HepG2 (cell line): Measurements from ENCODE around the gene LRATD1. TPM values are rescaled to one million over a fixed set of nuclear protein-coding genes. Genes with fewer than 3 reads are reported as not detected.

ENCODE experiments used
- ATAC-seq: fragments of 200-7000 bp; cut with Tn5 transposase; 3 replicates; pipeline ENCODE4 v1.9.1; 2020; ENCODE audit warnings: mild to moderate bottlenecking, moderate library complexity
- BruUV-seq: library from RNA; stranded (reverse); fragments of 400-500 nt; replicated peaks from 2 replicates; lab custom pipeline; 2021; lab: Mats Ljungman, UMichigan
- CTCF ChIA-PET: fragments of 300-600 bp; formaldehyde crosslinking; extraction: SDS; loops from one replicate; lab custom pipeline; 2021; ENCODE audit warnings: low total read pairs, inconsistent platforms, low intra/inter-chr PET ratio; lab: Yijun Ruan, JAX
- POLR2A ChIA-PET: fragments of 350-600 bp; sonication (Branson Sonifier 250); formaldehyde crosslinking; loops from one replicate; lab custom pipeline; 2020; ENCODE audit warnings: antibody characterized with exemption, inconsistent platforms; lab: Yijun Ruan, JAX
- DNase-seq: peaks from one replicate; pipeline ENCODE4 v3.0.0-alpha.2; 2015; ENCODE audit warnings: low spot score
- FAIRE-seq: peaks from 3 replicates; lab custom pipeline; 2011; peaks lifted over from hg19 to GRCh38; lab: Jason Lieb, UNC
- H2AFZ ChIP-seq: one replicate; pipeline ENCODE4 v1.6.1; 2011; ENCODE audit warnings: low read length, inconsistent platforms
- H3K27ac ChIP-seq: fragments of 300-600 bp; 3 replicates; pipeline ENCODE4 v1.8.0; 2011; ENCODE audit warnings: mixed run types, mild to moderate bottlenecking, mixed read lengths, low read length, inconsistent platforms; ENCODE audit not compliant: insufficient read depth; ENCODE audit errors: extremely low read length
- H3K27me3 ChIP-seq, 2 experiments: fragments of 200-600 bp in 1 of 2; 2 replicates in 1 of 2; 3 replicates in 1 of 2; pipeline versions ENCODE4 v1.6.0 to v1.8.0; 2011; ENCODE audit warnings: low read length in 2 of 2, mild to moderate bottlenecking in 2 of 2, moderate library complexity in 2 of 2, inconsistent platforms in 1 of 2; ENCODE audit not compliant: insufficient read depth in 2 of 2, control insufficient read depth in 1 of 2
- H3K36me3 ChIP-seq, 2 experiments: fragments of 200-600 bp in 1 of 2; replicated peaks in 1 of 2; 2 replicates in 1 of 2; 3 replicates in 1 of 2; pipeline versions ENCODE4 v1.5.1 to v1.8.0; 2011; ENCODE audit warnings: low read length in 2 of 2, inconsistent platforms in 1 of 2; ENCODE audit not compliant: insufficient read depth in 2 of 2, control insufficient read depth in 1 of 2
- H3K4me1 ChIP-seq: 2 replicates; pipeline ENCODE4 v1.5.1; 2012; ENCODE audit warnings: low read length, inconsistent platforms; ENCODE audit not compliant: insufficient read depth
- H3K4me2 ChIP-seq: 2 replicates; pipeline ENCODE4 v1.6.0; 2011; ENCODE audit warnings: low read depth, low read length, inconsistent platforms
- H3K4me3 ChIP-seq, 3 experiments: fragments of 200-600 bp in 1 of 3; sonication (generic), shearing (Covaris generic) in 1 of 3; replicated peaks in 1 of 3; 2 replicates each; pipeline ENCODE4 v1.5.1; 2011 to 2016; ENCODE audit warnings: low read length in 3 of 3, inconsistent platforms in 2 of 3, low read depth in 2 of 3, mild to moderate bottlenecking in 2 of 3, control low read depth in 1 of 3, mixed read lengths in 1 of 3; ENCODE audit not compliant: insufficient read depth in 1 of 3
- H3K79me2 ChIP-seq: one replicate; pipeline ENCODE4 v1.6.1; 2011; ENCODE audit warnings: low read length, inconsistent platforms; ENCODE audit not compliant: insufficient read depth
- H3K9ac ChIP-seq: 2 replicates; pipeline ENCODE4 v1.6.0; 2011; ENCODE audit warnings: mild to moderate bottlenecking, low read depth, low read length, inconsistent platforms; ENCODE audit not compliant: insufficient read depth
- H3K9me3 ChIP-seq: 2 replicates; pipeline ENCODE4 v1.5.1; 2012; ENCODE audit warnings: mild to moderate bottlenecking, low read length
- H4K20me1 ChIP-seq: 2 replicates; pipeline ENCODE4 v1.6.0; 2011; ENCODE audit warnings: inconsistent platforms, mild to moderate bottlenecking, low read length, moderate library complexity; ENCODE audit not compliant: insufficient read depth
- BCL6 ChIP-seq: IDR thresholded peaks from 2 replicates; pipeline ENCODE4 v1.6.1; 2016; ENCODE audit warnings: missing genetic modification reagents, missing compliant biosample characterization
- BORCS8-MEF2B ChIP-seq: sonication (generic); formaldehyde crosslinking; IDR thresholded peaks from 2 replicates; pipeline ENCODE4 v1.8.0; 2022; ENCODE audit warnings: mild to moderate bottlenecking, missing genetic modification reagents
- CAMTA2 ChIP-seq: sonication (generic); formaldehyde crosslinking; IDR thresholded peaks from 2 replicates; pipeline ENCODE4 v1.4.0; 2020; ENCODE audit warnings: mild to moderate bottlenecking, missing genetic modification reagents, borderline replicate concordance
- CHD2 ChIP-seq: IDR thresholded peaks from 2 replicates; pipeline ENCODE4 v1.6.1; 2011; ENCODE audit warnings: low read depth, low read length, improper control_type of control experiment
- DNMT3B ChIP-seq: conservative IDR thresholded peaks from 2 replicates; pipeline ENCODE4 v1.6.1; 2016; ENCODE audit warnings: missing biosample characterization, control low read depth
- GLI4 ChIP-seq: sonication (generic); formaldehyde crosslinking; IDR thresholded peaks from 2 replicates; pipeline ENCODE4 v1.5.1; 2020; ENCODE audit warnings: missing genetic modification reagents, mild to moderate bottlenecking, moderate library complexity, borderline replicate concordance
- ISX ChIP-seq: sonication (generic); formaldehyde crosslinking; conservative IDR thresholded peaks from 2 replicates; pipeline ENCODE4 v1.5.0; 2020; ENCODE audit warnings: missing genetic modification reagents
- KLF9 ChIP-seq: IDR thresholded peaks from 2 replicates; pipeline ENCODE4 v1.6.1; 2016; ENCODE audit warnings: low read depth
- LBX2 ChIP-seq: sonication (generic); formaldehyde crosslinking; IDR thresholded peaks from 2 replicates; pipeline ENCODE4 v1.5.0; 2020; ENCODE audit warnings: missing genetic modification reagents, mild to moderate bottlenecking, borderline replicate concordance
- MTA3 ChIP-seq: sonication (generic); formaldehyde crosslinking; IDR thresholded peaks from 2 replicates; pipeline ENCODE4 v1.4.0; 2020; ENCODE audit warnings: missing genetic modification reagents
- NFKBIZ ChIP-seq: IDR thresholded peaks from 2 replicates; pipeline ENCODE4 v1.6.1; 2018; ENCODE audit warnings: missing genetic modification reagents, missing compliant biosample characterization
- NFYC ChIP-seq: IDR thresholded peaks from 2 replicates; pipeline ENCODE4 v1.6.1; 2016; ENCODE audit warnings: missing genetic modification reagents, missing compliant biosample characterization
- PHF8 ChIP-seq: sonication (generic); formaldehyde crosslinking; IDR thresholded peaks from 2 replicates; pipeline ENCODE4 v1.5.0; 2020; ENCODE audit warnings: missing genetic modification reagents
- SRSF4 ChIP-seq: fragments of 200-400 bp; formaldehyde crosslinking; IDR thresholded peaks from one replicate; pipeline ENCODE4 v1.6.1; 2018; ENCODE audit warnings: mild to moderate bottlenecking, low read depth, low read length, moderate library complexity; ENCODE audit not compliant: poor library complexity, severe bottlenecking
- SYNCRIP ChIP-seq: fragments of 200-400 bp; formaldehyde crosslinking; IDR thresholded peaks from 2 replicates; pipeline ENCODE4 v1.6.1; 2018; ENCODE audit warnings: mild to moderate bottlenecking, low read depth, low read length; ENCODE audit not compliant: insufficient read depth
- ZNF331 ChIP-seq: sonication (generic); formaldehyde crosslinking; IDR thresholded peaks from 2 replicates; pipeline ENCODE4 v1.4.0; 2020; ENCODE audit warnings: missing genetic modification reagents
- ZNF484 ChIP-seq: sonication (generic); formaldehyde crosslinking; IDR thresholded peaks from 2 replicates; pipeline ENCODE4 v1.5.1; 2020; ENCODE audit warnings: mild to moderate bottlenecking, low read depth, missing genetic modification reagents, borderline replicate concordance
- ZNF703 ChIP-seq: sonication (generic); formaldehyde crosslinking; IDR thresholded peaks from 2 replicates; pipeline ENCODE4 v1.5.1; 2020; ENCODE audit warnings: missing genetic modification reagents, mild to moderate bottlenecking, moderate library complexity, borderline replicate concordance
- in situ Hi-C: cut with HindIII; loops from 2 replicates; pipeline ENCODE4 v1.10.0; 2017; ENCODE audit warnings: low pct_unique_long_range_greater_than_20kb; ENCODE audit not compliant: extremely low pct_ligation_motif_present
- intact Hi-C: fragments of 100-400 bp; cut with micrococcal nuclease; formaldehyde crosslinking; loops from one replicate; pipeline ENCODE4 v1.10.0; 2022; ENCODE audit not compliant: unreplicated experiment
- polyA plus RNA-seq, 8 experiments: library from polyadenylated mRNA; depleted of rRNA in 3 of 8; stranded (reverse) in 7 of 8; unstranded in 1 of 8; fragments of >200 nt; fragmentation: Illumina TruSeq in 4 of 8; extraction: Trizol in 4 of 8; gene quantifications; 2 replicates each; pipeline versions ENCODE4 v1.2.1 to v1.2.3, GENCODE V29; 2011 to 2016; ENCODE audit warnings: low read depth in 4 of 8, missing spikeins in 1 of 8, mixed read lengths in 1 of 8; ENCODE audit not compliant: insufficient read depth in 1 of 8
- total RNA-seq, 5 experiments: library from RNA; depleted of rRNA; stranded (reverse); fragments of >200 nt; fragmentation: Illumina TruSeq; extraction: Trizol; gene quantifications; 2 replicates each; pipeline ENCODE4 v1.2.3, GENCODE V29; 2016; ENCODE audit warnings: low read depth in 1 of 5
- TF ChIP-seq, protein P1 (sequence below): sonication (generic); formaldehyde crosslinking; IDR thresholded peaks from 2 replicates; pipeline ENCODE4 v1.5.0; 2020; ENCODE audit warnings: mild to moderate bottlenecking, missing genetic modification reagents
- TF ChIP-seq, protein P2 (sequence below): sonication (generic); formaldehyde crosslinking; IDR thresholded peaks from 2 replicates; pipeline ENCODE4 v1.4.0; 2020; ENCODE audit warnings: mild to moderate bottlenecking, missing genetic modification reagents
- TF ChIP-seq, protein P3 (sequence below): sonication (generic); formaldehyde crosslinking; IDR thresholded peaks from 2 replicates; pipeline ENCODE4 v1.5.1; 2020; ENCODE audit warnings: mild to moderate bottlenecking, missing genetic modification reagents, moderate library complexity

LRATD1 gene
- total and polyA plus RNA-seq, 2 of the 13 experiments (the other 11 are each of a cell fraction or from before 2014, with no cell fraction given): 0.07 TPM; not detected in 1

DNA sequence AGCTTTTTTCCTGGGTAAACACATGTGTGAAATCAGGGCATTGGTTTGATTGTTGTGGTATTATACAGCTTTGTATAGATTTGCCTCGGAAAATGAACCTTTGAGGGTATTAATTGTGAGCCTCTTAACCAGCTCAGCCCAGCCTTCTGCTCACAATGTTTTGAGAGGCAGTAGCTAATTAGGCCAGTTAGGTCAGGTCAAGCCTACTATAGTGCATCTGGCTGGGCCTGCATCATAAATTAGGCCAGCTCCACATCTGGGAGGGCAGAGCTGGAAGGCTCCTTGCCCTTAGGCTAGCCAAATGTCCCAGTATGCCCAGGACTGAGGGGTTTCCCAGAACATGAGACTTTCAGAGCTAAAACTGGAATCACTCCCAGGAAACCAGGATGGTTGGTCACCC is 43.0 kb downstream of the LRATD1 start (continued):
- TF ChIP-seq CHD2 (no peak), ZNF331 (CRISPR knock-in tag) (no peak), ISX (CRISPR knock-in tag) (no peak), SYNCRIP (no peak), NFKBIZ (CRISPR knock-in tag) (no peak), CAMTA2 (CRISPR knock-in tag) (no peak), ZNF484 (CRISPR knock-in tag) (no peak), ZNF703 (no peak), BCL6 (CRISPR knock-in tag) (no peak), GLI4 (CRISPR knock-in tag) (no peak), NFYC (CRISPR knock-in tag) (no peak), DNMT3B (CRISPR knock-in tag) (no peak)

- intact Hi-C loops (no loop called here), in situ Hi-C loops (no loop called here)
- FAIRE-seq: no peak
- Histone ChIP-seq H3K36me3 (no peaks in the 10 kb centered on the region), H3K27ac (no peak overlapping the region), H3K4me3 (no peak overlapping the region), H4K20me1 (no peaks in the 10 kb centered on the region), H2AFZ (no peak overlapping the region), H3K9me3 (no peaks in the 10 kb centered on the region), H3K27me3 (no peaks in the 10 kb centered on the region), H3K4me2 (no peak overlapping the region), H3K4me1 (no peaks in the 10 kb centered on the region), H3K9ac (no peak overlapping the region), H3K79me2 (no peaks in the 10 kb centered on the region)
- POLR2A ChIA-PET: no interaction called here
- no peak for DNase-seq
- BruUV-seq: no TSS peak
- ATAC-seq: no peak
- CTCF ChIA-PET: no interaction called here
- TF ChIP-seq KLF9 (CRISPR knock-in tag) (no peak), MTA3 (CRISPR knock-in tag) (no peak), SRSF4 (no peak), BORCS8-MEF2B (CRISPR knock-in tag) (no peak), PHF8 (no peak), LBX2 (no peak)
- TF ChIP-seq, protein P1, sequence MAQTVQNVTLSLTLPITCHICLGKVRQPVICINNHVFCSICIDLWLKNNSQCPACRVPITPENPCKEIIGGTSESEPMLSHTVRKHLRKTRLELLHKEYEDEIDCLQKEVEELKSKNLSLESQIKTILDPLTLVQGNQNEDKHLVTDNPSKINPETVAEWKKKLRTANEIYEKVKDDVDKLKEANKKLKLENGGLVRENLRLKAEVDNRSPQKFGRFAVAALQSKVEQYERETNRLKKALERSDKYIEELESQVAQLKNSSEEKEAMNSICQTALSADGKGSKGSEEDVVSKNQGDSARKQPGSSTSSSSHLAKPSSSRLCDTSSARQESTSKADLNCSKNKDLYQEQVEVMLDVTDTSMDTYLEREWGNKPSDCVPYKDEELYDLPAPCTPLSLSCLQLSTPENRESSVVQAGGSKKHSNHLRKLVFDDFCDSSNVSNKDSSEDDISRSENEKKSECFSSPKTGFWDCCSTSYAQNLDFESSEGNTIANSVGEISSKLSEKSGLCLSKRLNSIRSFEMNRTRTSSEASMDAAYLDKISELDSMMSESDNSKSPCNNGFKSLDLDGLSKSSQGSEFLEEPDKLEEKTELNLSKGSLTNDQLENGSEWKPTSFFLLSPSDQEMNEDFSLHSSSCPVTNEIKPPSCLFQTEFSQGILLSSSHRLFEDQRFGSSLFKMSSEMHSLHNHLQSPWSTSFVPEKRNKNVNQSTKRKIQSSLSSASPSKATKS (CRISPR knock-in tag): no peak
- TF ChIP-seq, protein P2, sequence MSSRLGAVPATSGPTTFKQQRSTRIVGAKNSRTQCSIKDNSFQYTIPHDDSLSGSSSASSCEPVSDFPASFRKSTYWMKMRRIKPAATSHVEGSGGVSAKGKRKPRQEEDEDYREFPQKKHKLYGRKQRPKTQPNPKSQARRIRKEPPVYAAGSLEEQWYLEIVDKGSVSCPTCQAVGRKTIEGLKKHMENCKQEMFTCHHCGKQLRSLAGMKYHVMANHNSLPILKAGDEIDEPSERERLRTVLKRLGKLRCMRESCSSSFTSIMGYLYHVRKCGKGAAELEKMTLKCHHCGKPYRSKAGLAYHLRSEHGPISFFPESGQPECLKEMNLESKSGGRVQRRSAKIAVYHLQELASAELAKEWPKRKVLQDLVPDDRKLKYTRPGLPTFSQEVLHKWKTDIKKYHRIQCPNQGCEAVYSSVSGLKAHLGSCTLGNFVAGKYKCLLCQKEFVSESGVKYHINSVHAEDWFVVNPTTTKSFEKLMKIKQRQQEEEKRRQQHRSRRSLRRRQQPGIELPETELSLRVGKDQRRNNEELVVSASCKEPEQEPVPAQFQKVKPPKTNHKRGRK (CRISPR knock-in tag): no peak
- TF ChIP-seq, protein P3, sequence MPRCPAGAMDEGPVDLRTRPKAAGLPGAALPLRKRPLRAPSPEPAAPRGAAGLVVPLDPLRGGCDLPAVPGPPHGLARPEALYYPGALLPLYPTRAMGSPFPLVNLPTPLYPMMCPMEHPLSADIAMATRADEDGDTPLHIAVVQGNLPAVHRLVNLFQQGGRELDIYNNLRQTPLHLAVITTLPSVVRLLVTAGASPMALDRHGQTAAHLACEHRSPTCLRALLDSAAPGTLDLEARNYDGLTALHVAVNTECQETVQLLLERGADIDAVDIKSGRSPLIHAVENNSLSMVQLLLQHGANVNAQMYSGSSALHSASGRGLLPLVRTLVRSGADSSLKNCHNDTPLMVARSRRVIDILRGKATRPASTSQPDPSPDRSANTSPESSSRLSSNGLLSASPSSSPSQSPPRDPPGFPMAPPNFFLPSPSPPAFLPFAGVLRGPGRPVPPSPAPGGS (CRISPR knock-in tag): no peak
Measured at GRCh38 chr2:14676371-14676770, 43.9 kb downstream of the LRATD1 start.
